Aorta (tissue), 4 donors: ENCODE measurements around the gene GTF2A2. TPM values are rescaled to one million over a fixed set of nuclear protein-coding genes. Genes with fewer than 3 reads are reported as not detected.

Source experiments
- polyA plus RNA-seq, 2 donors: library from polyadenylated mRNA; stranded (reverse); fragments of 200-250 nt; gene quantifications; one replicate each; pipeline ENCODE4 v1.2.3, GENCODE V29; 2013
- total RNA-seq, 2 donors: library from RNA; stranded (reverse); fragmentation: NEBNext Ultra II Directional; extraction: Animal tissue kit (Norgen Biotek cat#: 25700); gene quantifications; one replicate each; pipeline ENCODE4 v1.2.1, GENCODE V29; 2021
- donor health status: healthy with polysubstance abuse.
- donor health status: Bipolar disorder and iron deficiency.
- donor health status: DM: no; HTN: no; CAD: no.
- donor health status: DM: yes; HTN: yes; CAD: no.

The GTF2A2 gene
- total and polyA plus RNA-seq, 4 donors: 59.1 to 79.3 (median 67.4) TPM

Other genes starting within 250 kb of the GTF2A2 start
- gene FAM81A, start 219.3 kb downstream of the GTF2A2 start, total RNA-seq: 1 to 10 TPM in 1 of 2 donors, under 1 TPM in 1; 0.97 to 1.2 TPM
- gene FAM81A, start 219.3 kb downstream of the GTF2A2 start, polyA plus RNA-seq: under 1 TPM; 0.88 to 0.92 TPM
- gene GCNT3, start 45.7 kb downstream of the GTF2A2 start, total RNA-seq: not detected
- 10 to 100 TPM in 1 of 2 donors, under 1 TPM in 1; 0.51 to 10.5 TPM for gene GCNT3, start 45.7 kb downstream of the GTF2A2 start, polyA plus RNA-seq
- gene BNIP2, start 31.8 kb upstream of the GTF2A2 start, total RNA-seq: 10 to 100 TPM; 85.8 to 90.5 TPM
- 10 to 100 TPM; 33.0 to 47.7 TPM for gene BNIP2, start 31.8 kb upstream of the GTF2A2 start, polyA plus RNA-seq